KOPT-K1 (cell line): ENCODE results near the gene TMC8.

Experiments
- H3K27ac ChIP-seq: fragments of 200-600 bp; sonication (generic); 2 replicates; pipeline ENCODE4 v1.5.1; 2016; ENCODE audit warnings: antibody characterized with exemption, mild to moderate bottlenecking, low read depth, low read length; ENCODE audit not compliant: poor library complexity, severe bottlenecking
- H3K36me3 ChIP-seq: fragments of 200-600 bp; sonication (generic); 2 replicates; pipeline ENCODE4 v1.5.1; 2017; ENCODE audit warnings: antibody characterized with exemption, mild to moderate bottlenecking, low read length, moderate library complexity; ENCODE audit not compliant: insufficient read depth
- H3K9me3 ChIP-seq: fragments of 200-600 bp; sonication (generic); 2 replicates; pipeline ENCODE4 v1.5.1; 2017; ENCODE audit warnings: antibody characterized with exemption, low read length, mild to moderate bottlenecking; ENCODE audit not compliant: insufficient read depth, poor library complexity, severe bottlenecking

TMC8 gene

GRCh38 chr17:78105101-78105500, 25.5 kb upstream of the TMC8 start:
- Histone ChIP-seq H3K36me3 (peaks cover 95% of the 10 kb centered on the region), H3K9me3 (no peaks in the 10 kb centered on the region), H3K27ac (no peak overlapping the region)

- no peak overlapping the region for H3K27ac ChIP-seq
- H3K9me3 ChIP-seq: no peaks in the 10 kb centered on the region
- H3K36me3 ChIP-seq: peaks cover 95% of the 10 kb centered on the region
These were observed 25.0 kb upstream of the TMC8 start for GRCh38 chr17:78105551-78105950.

- peaks cover 96% of the 10 kb centered on the region for H3K36me3 ChIP-seq
- H3K9me3 ChIP-seq: no peaks in the 10 kb centered on the region
- H3K27ac ChIP-seq: no peak overlapping the region
These were observed 24.4 kb upstream of the TMC8 start for GRCh38 chr17:78106211-78106610.

GRCh38 chr17:78107457-78107856, 23.1 kb upstream of the TMC8 start:
- H3K36me3 ChIP-seq: peaks cover 93% of the 10 kb centered on the region
- no peak overlapping the region for H3K27ac ChIP-seq
- H3K9me3 ChIP-seq: no peaks in the 10 kb centered on the region

- peaks cover 91% of the 10 kb centered on the region for H3K36me3 ChIP-seq
- no peaks in the 10 kb centered on the region for H3K9me3 ChIP-seq
- no peak overlapping the region for H3K27ac ChIP-seq
These were observed 22.4 kb upstream of the TMC8 start for GRCh38 chr17:78107976-78108725.

GRCh38 chr17:78108726-78109488, 21.7 kb upstream of the TMC8 start:
- peaks cover 85% of the 10 kb centered on the region for H3K36me3 ChIP-seq

GRCh38 chr17:78109489-78109761, 21.1 kb upstream of the TMC8 start:
- no peaks in the 10 kb centered on the region for H3K9me3 ChIP-seq
- H3K27ac ChIP-seq: no peak overlapping the region
- peaks cover 82% of the 10 kb centered on the region for H3K36me3 ChIP-seq

More at GRCh38 chr17:78108726-78109488, 21.7 kb upstream of the TMC8 start:
- Histone ChIP-seq H3K9me3 (no peaks in the 10 kb centered on the region), H3K27ac (no peak overlapping the region)

- H3K36me3 ChIP-seq: peaks cover 72% of the 10 kb centered on the region
These were observed 20.1 kb upstream of the TMC8 start for GRCh38 chr17:78110363-78111015.

GRCh38 chr17:78111016-78111726, 19.4 kb upstream of the TMC8 start:
- H3K9me3 ChIP-seq: no peaks in the 10 kb centered on the region
- no peak overlapping the region for H3K27ac ChIP-seq
- peaks cover 65% of the 10 kb centered on the region for H3K36me3 ChIP-seq

More at GRCh38 chr17:78110363-78111015, 20.1 kb upstream of the TMC8 start:
- H3K9me3 ChIP-seq: no peaks in the 10 kb centered on the region
- no peak overlapping the region for H3K27ac ChIP-seq

GRCh38 chr17:78111727-78112517, 18.6 kb upstream of the TMC8 start:
- H3K9me3 ChIP-seq: no peaks in the 10 kb centered on the region
- peaks cover 62% of the 10 kb centered on the region for H3K36me3 ChIP-seq
- H3K27ac ChIP-seq: no peak overlapping the region

GRCh38 chr17:78112518-78113471, 17.8 kb upstream of the TMC8 start:
- Histone ChIP-seq H3K27ac (no peak overlapping the region), H3K36me3 (peaks cover 58% of the 10 kb centered on the region), H3K9me3 (no peaks in the 10 kb centered on the region)

- peaks cover 49% of the 10 kb centered on the region; the same call in 1 of the 2 replicates for H3K36me3 ChIP-seq
- H3K9me3 ChIP-seq: no peaks in the 10 kb centered on the region
- no peak overlapping the region for H3K27ac ChIP-seq
These were observed 16.5 kb upstream of the TMC8 start for GRCh38 chr17:78113804-78114785.
